22Rv1 (cell line): ENCODE data around the gene HBA2.
"Not testable (repeated sequence)": the region's sequence is repeated elsewhere in the genome, so short reads cannot be mapped to it uniquely, and the experiment has no call there.

ENCODE experiments used
- H3K27ac ChIP-seq: fragments of 450-650 bp; 2 replicates; pipeline ENCODE4 v1.5.1; 2017
- CTCF ChIP-seq: fragments of 450-650 bp; IDR thresholded peaks from 2 replicates; pipeline ENCODE4 v1.5.1; 2017; ENCODE audit warnings: mild to moderate bottlenecking
- ZFX ChIP-seq: fragments of 450-650 bp; IDR thresholded peaks from 2 replicates; pipeline ENCODE4 v1.6.1; 2017; ENCODE audit warnings: antibody characterized with exemption, borderline replicate concordance

Gene HBA2

GRCh38 chr16:192686-193085 lies 20.0 kb downstream of the HBA2 start:
- TF ChIP-seq CTCF = no peak
- TF ChIP-seq ZFX = no peak
- no peak overlapping the region for H3K27ac ChIP-seq

GRCh38 chr16:193441-193840 lies 20.8 kb downstream of the HBA2 start:
- no peak overlapping the region for H3K27ac ChIP-seq
- TF ChIP-seq CTCF = no peak
- no peak for TF ChIP-seq ZFX

GRCh38 chr16:194516-194915 lies 21.8 kb downstream of the HBA2 start:
- TF ChIP-seq CTCF (no peak), ZFX (no peak)
- no peak overlapping the region for H3K27ac ChIP-seq

GRCh38 chr16:200388-200787 lies 27.7 kb downstream of the HBA2 start:
- H3K27ac ChIP-seq = no peak overlapping the region
- TF ChIP-seq ZFX (no peak), CTCF (no peak)

- TF ChIP-seq CTCF (no peak), ZFX (no peak)
- H3K27ac ChIP-seq = no peak overlapping the region
Measured at GRCh38 chr16:203246-203645, 30.6 kb downstream of the HBA2 start.

GRCh38 chr16:204046-204445 lies 31.4 kb downstream of the HBA2 start:
- H3K27ac ChIP-seq = not testable (repeated sequence)

- H3K27ac ChIP-seq = not testable (repeated sequence)
Measured at GRCh38 chr16:209359-209758, 36.7 kb downstream of the HBA2 start.

GRCh38 chr16:211631-212180 lies 39.0 kb downstream of the HBA2 start:
- not testable (repeated sequence) for H3K27ac ChIP-seq

GRCh38 chr16:212999-213398 lies 40.3 kb downstream of the HBA2 start:
- TF ChIP-seq ZFX (no peak), CTCF (no peak)
- H3K27ac ChIP-seq = no peak overlapping the region
